Liver (tissue), 9 donors: Measurements from ENCODE around the gene IKZF4. TPM values are rescaled to one million over a fixed set of nuclear protein-coding genes. Genes with fewer than 3 reads are reported as not detected.

Experiments
- DNase-seq: peaks from one replicate; pipeline ENCODE4 v3.0.0-alpha.2; 2017; ENCODE audit warnings: low spot score
- H3K27ac ChIP-seq, 2 donors: one replicate each; pipeline ENCODE4 v1.7.0; 2013; ENCODE audit warnings: inconsistent platforms in 2 of 2, low read length in 2 of 2, control low read depth in 1 of 2, low read depth in 1 of 2, mild to moderate bottlenecking in 1 of 2
- H3K27me3 ChIP-seq, 4 donors: one replicate each; pipeline versions ENCODE4 v1.6.1 to v1.7.0; 2013; ENCODE audit warnings: low read length in 3 of 4, inconsistent platforms in 1 of 4, mild to moderate bottlenecking in 1 of 4, moderate library complexity in 1 of 4; ENCODE audit not compliant: control insufficient read depth in 4 of 4, insufficient read depth in 4 of 4
- H3K36me3 ChIP-seq, 4 donors: one replicate each; pipeline versions ENCODE4 v1.6.1 to v1.7.0; 2013; ENCODE audit warnings: low read length in 3 of 4, mild to moderate bottlenecking in 3 of 4, low read depth in 1 of 4, moderate library complexity in 1 of 4; ENCODE audit not compliant: control insufficient read depth in 4 of 4, insufficient read depth in 3 of 4
- H3K4me1 ChIP-seq, 4 donors: one replicate each; pipeline versions ENCODE4 v1.6.1 to v1.7.0; 2013; ENCODE audit warnings: low read length in 3 of 4, mild to moderate bottlenecking in 3 of 4, moderate library complexity in 1 of 4; ENCODE audit not compliant: control insufficient read depth in 4 of 4, insufficient read depth in 4 of 4
- H3K4me3 ChIP-seq, 3 donors: one replicate each; pipeline versions ENCODE4 v1.6.1 to v1.7.0; 2013; ENCODE audit warnings: low read length in 3 of 3, control low read depth in 1 of 3, low read depth in 1 of 3, mild to moderate bottlenecking in 1 of 3
- H3K9ac ChIP-seq, 2 donors: one replicate each; pipeline ENCODE4 v1.7.0; 2013; ENCODE audit warnings: low read length in 2 of 2, mild to moderate bottlenecking in 2 of 2, moderate library complexity in 2 of 2, control low read depth in 1 of 2, low read depth in 1 of 2
- H3K9me3 ChIP-seq, 4 donors: one replicate each; pipeline versions ENCODE4 v1.6.1 to v1.7.0; 2013; ENCODE audit warnings: low read length in 3 of 4; ENCODE audit not compliant: control insufficient read depth in 4 of 4
- ATF3 ChIP-seq: IDR thresholded peaks from 2 replicates; pipeline ENCODE4 v1.6.1; 2016; ENCODE audit warnings: antibody characterized with exemption
- CTCF ChIP-seq: fragments of 150-350 bp; IDR thresholded peaks from 2 replicates; pipeline ENCODE4 v1.5.1; 2017; ENCODE audit warnings: improper control_type of control experiment, low read depth, low read length; ENCODE audit not compliant: missing input control
- FOXA1 ChIP-seq: IDR thresholded peaks from 2 replicates; pipeline ENCODE4 v1.6.1; 2016; ENCODE audit warnings: antibody characterized with exemption
- FOXA2 ChIP-seq: IDR thresholded peaks from 2 replicates; pipeline ENCODE4 v1.6.1; 2016; ENCODE audit warnings: antibody characterized with exemption
- HNF4A ChIP-seq, 2 donors: conservative IDR thresholded peaks; 2 replicates each; pipeline ENCODE4 v1.6.1; 2016; ENCODE audit warnings: antibody characterized with exemption in 2 of 2, mild to moderate bottlenecking in 2 of 2
- MAX ChIP-seq: IDR thresholded peaks from 2 replicates; pipeline ENCODE4 v1.6.1; 2016; ENCODE audit warnings: antibody characterized with exemption
- NR2F2 ChIP-seq: IDR thresholded peaks from 2 replicates; pipeline ENCODE4 v1.6.1; 2016; ENCODE audit warnings: antibody characterized with exemption
- RAD21 ChIP-seq, 2 donors: IDR thresholded peaks; 2 replicates each; pipeline ENCODE4 v1.6.1; 2016; ENCODE audit warnings: antibody characterized with exemption in 2 of 2, mild to moderate bottlenecking in 2 of 2
- RXRA ChIP-seq, 2 donors: IDR thresholded peaks; 2 replicates each; pipeline ENCODE4 v1.6.1; 2017 to 2018; ENCODE audit warnings: antibody characterized with exemption in 2 of 2, mild to moderate bottlenecking in 1 of 2
- SP1 ChIP-seq: IDR thresholded peaks from 2 replicates; pipeline ENCODE4 v1.6.1; 2018; ENCODE audit warnings: antibody characterized with exemption, mild to moderate bottlenecking
- TAF1 ChIP-seq: conservative IDR thresholded peaks from 2 replicates; pipeline ENCODE4 v1.6.1; 2016; ENCODE audit warnings: antibody characterized with exemption, mild to moderate bottlenecking
- YY1 ChIP-seq: IDR thresholded peaks from 2 replicates; pipeline ENCODE4 v1.6.1; 2016; ENCODE audit warnings: antibody characterized with exemption, mild to moderate bottlenecking
- WGBS: extraction: QIAGEN DNeasy Blood & Tissue Kit; methylation state at CpG from one replicate; pipeline ENCODE4 v1.1.7; 2013; 5-methylcytosine and 5-hydroxymethylcytosine counted together
- polyA plus RNA-seq, 2 donors: library from polyadenylated mRNA; stranded (reverse) in 1 of 2; unstranded in 1 of 2; fragments of 200-250 nt in 1 of 2; fragments of >200 nt in 1 of 2; fragmentation: Nextera tagmentation in 1 of 2; extraction: Ambion mirVana in 1 of 2; gene quantifications; one replicate each; pipeline versions ENCODE4 v1.2.1 to v1.2.3, GENCODE V29; 2013 to 2015
- total RNA-seq, 2 donors: library from RNA; depleted of rRNA; stranded (reverse); fragments of >200 nt; gene quantifications; one replicate each; pipeline ENCODE4 v1.2.3, GENCODE V29; 2014
- donor health status: healthy.
- donor health status: healthy.
- donor health status: healthy.
- donor health status: healthy.
- donor health status: healthy.

The IKZF4 gene
- total and polyA plus RNA-seq, 4 donors = 0.47 to 1.9 (median 0.75) TPM

GRCh38 chr12:56086096-56086495 lies 65.3 kb downstream of the IKZF4 start:
- no peak overlapping the region for H3K9ac ChIP-seq
- H3K4me1 ChIP-seq = peaks cover 12 to 45% (median 36%) of the 10 kb centered on the region in 4 donors
- peak overlapping the region; percentile 39 to 40 for H3K27ac ChIP-seq
- no peak overlapping the region for H3K4me3 ChIP-seq
- no peaks in the 10 kb centered on the region for H3K9me3 ChIP-seq
- TF ChIP-seq ATF3 (no peak), FOXA1 (no peak), MAX (no peak), CTCF (no peak), YY1 (no peak)
- DNase-seq = no peak
- H3K36me3 ChIP-seq = peaks cover 12 to 35% (median 32%) of the 10 kb centered on the region in 4 donors
- H3K27me3 ChIP-seq = no peaks in the 10 kb centered on the region
- 72% methylated on average over 3 of the region's 3 CpGs for WGBS

GRCh38 chr12:56086608-56087007 lies 65.8 kb downstream of the IKZF4 start:
- Histone ChIP-seq H3K27me3 (no peaks in the 10 kb centered on the region), H3K27ac (peak overlapping the region; percentile 39 to 40), H3K36me3 (peaks cover 15 to 37% (median 34%) of the 10 kb centered on the region in 4 donors), H3K9me3 (no peaks in the 10 kb centered on the region), H3K9ac (no peak overlapping the region), H3K4me3 (no peak overlapping the region), H3K4me1 (peaks cover 12 to 45% (median 36%) of the 10 kb centered on the region in 4 donors)
- no peak for DNase-seq
- 78% methylated on average over 6 of the region's 6 CpGs for WGBS
- TF ChIP-seq TAF1 (no peak), RAD21 (IDR thresholded peaks at IDR 0.05) (no peak), SP1 (no peak), NR2F2 (no peak)

GRCh38 chr12:56087220-56087619 lies 66.4 kb downstream of the IKZF4 start:
- Histone ChIP-seq H3K36me3 (peaks cover 15 to 39% (median 35%) of the 10 kb centered on the region in 4 donors), H3K4me1 (peaks cover 12 to 44% (median 34%) of the 10 kb centered on the region in 4 donors), H3K9ac (peak overlapping the region in 1 of 2 donors; percentile 26), H3K9me3 (no peaks in the 10 kb centered on the region), H3K27ac (peak overlapping the region; percentile 79 to 80), H3K27me3 (no peaks in the 10 kb centered on the region), H3K4me3 (no peak overlapping the region)
- WGBS = 46% methylated on average over 6 of the region's 6 CpGs
- TF ChIP-seq FOXA1 (peak; percentile 33), MAX (no peak), HNF4A (conservative IDR thresholded peaks at IDR 0.05) (peak; percentile 54 to 58), SP1 (peak; percentile 62), FOXA2 (peak; percentile 82), CTCF (no peak), RXRA (IDR thresholded peaks at IDR 0.05) (peak; percentile 54 to 56), RAD21 (IDR thresholded peaks at IDR 0.05) (peak; percentile 8 to 51)
- no peak for DNase-seq

Other genes starting within 250 kb of the IKZF4 start
- gene SARNP, start 203.3 kb upstream of the IKZF4 start, total RNA-seq = 10 to 100 TPM; 19.1 to 29.5 TPM
- 10 to 100 TPM; 21.7 to 34.2 TPM for gene SARNP, start 203.3 kb upstream of the IKZF4 start, polyA plus RNA-seq
- gene ORMDL2, start 203.0 kb upstream of the IKZF4 start, total RNA-seq = 10 to 100 TPM; 12.8 to 13.1 TPM
- 10 to 100 TPM; 35.7 to 54.2 TPM for gene ORMDL2, start 203.0 kb upstream of the IKZF4 start, polyA plus RNA-seq
- gene DNAJC14, start 191.5 kb upstream of the IKZF4 start, total RNA-seq = 10 to 100 TPM; 15.4 to 22.0 TPM
- 10 to 100 TPM in 1 of 2 donors, 1 to 10 TPM in 1; 4.8 to 11.9 TPM for gene DNAJC14, start 191.5 kb upstream of the IKZF4 start, polyA plus RNA-seq
- 1 to 10 TPM; 1.1 TPM for gene MMP19, start 178.1 kb upstream of the IKZF4 start, total RNA-seq
- gene MMP19, start 178.1 kb upstream of the IKZF4 start, polyA plus RNA-seq = 1 to 10 TPM; 1.6 to 2.4 TPM
- 10 to 100 TPM; 16.7 to 21.0 TPM for gene PYM1, start 93.1 kb upstream of the IKZF4 start, total RNA-seq
- gene PYM1, start 93.1 kb upstream of the IKZF4 start, polyA plus RNA-seq = 10 to 100 TPM; 21.6 to 29.4 TPM
- 10 to 100 TPM in 1 of 2 donors, 1 to 10 TPM in 1; 6.9 to 10.5 TPM for gene DGKA, start 89.9 kb upstream of the IKZF4 start, total RNA-seq
- gene DGKA, start 89.9 kb upstream of the IKZF4 start, polyA plus RNA-seq = 1 to 10 TPM; 2.1 to 3.3 TPM
- 1 to 10 TPM; 1.1 to 4.5 TPM for gene PMEL, start 55.0 kb upstream of the IKZF4 start, total RNA-seq
- gene PMEL, start 55.0 kb upstream of the IKZF4 start, polyA plus RNA-seq = 1 to 10 TPM; 2.1 to 2.7 TPM
- gene CDK2, start 54.2 kb upstream of the IKZF4 start, total RNA-seq = 10 to 100 TPM in 1 of 2 donors, 1 to 10 TPM in 1; 8.6 to 22.6 TPM
- gene CDK2, start 54.2 kb upstream of the IKZF4 start, polyA plus RNA-seq = 1 to 10 TPM; 5.1 to 7.3 TPM
- gene RAB5B, start 47.0 kb upstream of the IKZF4 start, total RNA-seq = 10 to 100 TPM; 40.7 to 44.0 TPM
- gene RAB5B, start 47.0 kb upstream of the IKZF4 start, polyA plus RNA-seq = 10 to 100 TPM; 20.7 to 36.0 TPM
- gene SUOX, start 23.8 kb upstream of the IKZF4 start, total RNA-seq = 10 to 100 TPM; 17.3 to 39.3 TPM
- 10 to 100 TPM; 33.0 to 33.1 TPM for gene SUOX, start 23.8 kb upstream of the IKZF4 start, polyA plus RNA-seq
- gene RPS26, start 20.9 kb downstream of the IKZF4 start, total RNA-seq = 100 to 1,000 TPM in 1 of 2 donors, 10 to 100 TPM in 1; 62.2 to 187 TPM
- gene RPS26, start 20.9 kb downstream of the IKZF4 start, polyA plus RNA-seq = 100 to 1,000 TPM; 250 to 402 TPM
- 100 to 1,000 TPM in 1 of 2 donors, 10 to 100 TPM in 1; 69.0 to 141 TPM for gene ERBB3, start 59.1 kb downstream of the IKZF4 start, total RNA-seq
- 10 to 100 TPM; 32.4 to 34.2 TPM for gene ERBB3, start 59.1 kb downstream of the IKZF4 start, polyA plus RNA-seq
- gene PA2G4, start 83.5 kb downstream of the IKZF4 start, total RNA-seq = 100 to 1,000 TPM in 1 of 2 donors, 10 to 100 TPM in 1; 74.3 to 148 TPM
- 10 to 100 TPM; 56.8 to 62.9 TPM for gene PA2G4, start 83.5 kb downstream of the IKZF4 start, polyA plus RNA-seq
- 1,000 to 10,000 TPM in 1 of 2 donors, 100 to 1,000 TPM in 1; 979 to 1,323 TPM for gene RPL41, start 95.6 kb downstream of the IKZF4 start, total RNA-seq
- gene RPL41, start 95.6 kb downstream of the IKZF4 start, polyA plus RNA-seq = 1,000 to 10,000 TPM; 1,640 to 2,155 TPM
- gene ZC3H10, start 97.2 kb downstream of the IKZF4 start, total RNA-seq = 1 to 10 TPM; 2.0 to 5.2 TPM
- gene ZC3H10, start 97.2 kb downstream of the IKZF4 start, polyA plus RNA-seq = 1 to 10 TPM; 1.3 to 1.8 TPM
- gene ESYT1, start 107.2 kb downstream of the IKZF4 start, total RNA-seq = 10 to 100 TPM; 59.5 to 93.5 TPM
- 10 to 100 TPM; 41.0 to 58.1 TPM for gene ESYT1, start 107.2 kb downstream of the IKZF4 start, polyA plus RNA-seq
- 10 to 100 TPM in 1 of 2 donors, 1 to 10 TPM in 1; 3.7 to 14.2 TPM for gene MYL6B, start 131.5 kb downstream of the IKZF4 start, total RNA-seq
- 10 to 100 TPM; 11.2 to 13.9 TPM for gene MYL6B, start 131.5 kb downstream of the IKZF4 start, polyA plus RNA-seq
- 100 to 1,000 TPM; 298 to 482 TPM for gene MYL6, start 137.3 kb downstream of the IKZF4 start, total RNA-seq
- 100 to 1,000 TPM; 766 to 975 TPM for gene MYL6, start 137.3 kb downstream of the IKZF4 start, polyA plus RNA-seq
- gene SMARCC2, start 168.4 kb downstream of the IKZF4 start, total RNA-seq = 10 to 100 TPM; 20.5 to 24.6 TPM
- 10 to 100 TPM; 12.8 to 24.8 TPM for gene SMARCC2, start 168.4 kb downstream of the IKZF4 start, polyA plus RNA-seq
- gene RNF41, start 200.9 kb downstream of the IKZF4 start, total RNA-seq = 10 to 100 TPM; 22.1 to 31.8 TPM
- gene RNF41, start 200.9 kb downstream of the IKZF4 start, polyA plus RNA-seq = 10 to 100 TPM in 1 of 2 donors, 1 to 10 TPM in 1; 7.6 to 11.5 TPM
- 10 to 100 TPM; 10.8 to 13.1 TPM for gene NABP2, start 203.3 kb downstream of the IKZF4 start, total RNA-seq
- 10 to 100 TPM; 12.1 to 14.5 TPM for gene NABP2, start 203.3 kb downstream of the IKZF4 start, polyA plus RNA-seq
- gene SLC39A5, start 209.0 kb downstream of the IKZF4 start, total RNA-seq = 100 to 1,000 TPM; 157 to 195 TPM
- 100 to 1,000 TPM; 125 to 126 TPM for gene SLC39A5, start 209.0 kb downstream of the IKZF4 start, polyA plus RNA-seq
- 10 to 100 TPM in 1 of 2 donors, 1 to 10 TPM in 1; 8.3 to 13.6 TPM for gene ANKRD52, start 237.3 kb downstream of the IKZF4 start, total RNA-seq
- 10 to 100 TPM in 1 of 2 donors, 1 to 10 TPM in 1; 5.4 to 10.3 TPM for gene ANKRD52, start 237.3 kb downstream of the IKZF4 start, polyA plus RNA-seq
- gene COQ10A, start 245.9 kb downstream of the IKZF4 start, total RNA-seq = 10 to 100 TPM in 1 of 2 donors, 1 to 10 TPM in 1; 3.2 to 40.7 TPM
- 10 to 100 TPM in 1 of 2 donors, 1 to 10 TPM in 1; 9.5 to 21.6 TPM for gene COQ10A, start 245.9 kb downstream of the IKZF4 start, polyA plus RNA-seq